ENCODE results near the gene GNAS. TPM values are rescaled to one million over a fixed set of nuclear protein-coding genes. Genes with fewer than 3 reads are reported as not detected.

The GNAS gene
- total and polyA plus RNA-seq, 4 donors, result 115 to 360 (median 277) TPM

GRCh38 chr20:58835231-58835630 lies 17.3 kb upstream of the GNAS start:
- H3K9ac ChIP-seq (ENCODE audit: low read depth in 1 of 2, low read length in 2 of 2), result no peak overlapping the region

DNA sequence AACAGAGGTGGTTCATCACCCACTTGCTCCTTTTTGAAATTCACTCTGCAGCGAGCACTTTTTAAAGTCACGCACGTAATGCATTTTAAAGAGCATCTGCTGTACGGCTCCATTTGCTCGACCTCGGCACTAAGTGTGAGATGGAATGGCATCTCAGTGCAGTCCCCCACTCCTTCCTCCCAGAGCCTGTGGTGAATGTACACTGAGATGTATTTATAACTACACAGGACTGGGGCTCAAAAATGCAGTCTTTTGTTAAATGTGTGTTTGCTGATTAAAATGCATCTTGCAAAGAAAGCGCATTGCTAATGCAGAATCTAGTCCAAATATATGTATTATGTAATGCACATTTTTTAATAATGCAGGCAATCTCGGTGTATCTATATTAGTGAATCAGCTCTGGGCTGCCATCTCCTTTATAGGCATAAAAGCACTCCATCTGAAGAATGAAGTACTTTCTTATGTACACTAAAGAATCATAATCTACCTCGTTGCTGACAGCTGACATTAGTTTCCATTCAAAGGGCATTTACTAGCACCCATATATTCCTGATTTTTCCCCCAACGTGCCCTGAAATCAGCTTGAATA lies 15.8 kb upstream of the GNAS start:
- DNase-seq (ENCODE audit: low spot score), result no peak
- Histone ChIP-seq H3K4me1 (ENCODE audit: control insufficient read depth in 4 of 4, insufficient read depth in 4 of 4, low read length in 3 of 4) (peaks cover 0 to 14% (median 0%) of the 10 kb centered on the region in 4 donors), H3K36me3 (ENCODE audit: control insufficient read depth in 4 of 4, insufficient read depth in 3 of 4, low read depth in 1 of 4, low read length in 3 of 4) (no peaks in the 10 kb centered on the region), H3K9ac (ENCODE audit: low read depth in 1 of 2, low read length in 2 of 2) (no peak overlapping the region), H3K27me3 (ENCODE audit: control insufficient read depth in 4 of 4, insufficient read depth in 4 of 4, low read length in 3 of 4) (peaks cover 0 to 3% (median 0%) of the 10 kb centered on the region in 4 donors), H3K27ac (ENCODE audit: low read depth in 1 of 2, low read length in 2 of 2) (no peak overlapping the region), H3K4me3 (ENCODE audit: low read depth in 1 of 3, low read length in 3 of 3) (no peak overlapping the region), H3K9me3 (ENCODE audit: control insufficient read depth in 4 of 4, low read length in 3 of 4) (no peaks in the 10 kb centered on the region)
- 84% methylated on average over 10 of the region's 10 CpGs for WGBS
- no peak for TF ChIP-seq YY1 (IDR thresholded peaks at IDR 0.05)
- TF ChIP-seq HNF4A (conservative IDR thresholded peaks at IDR 0.05), result no peak
- no peak for TF ChIP-seq TAF1 (conservative IDR thresholded peaks at IDR 0.05)
- TF ChIP-seq RXRA (IDR thresholded peaks at IDR 0.05), result no peak
- TF ChIP-seq, protein P1, sequence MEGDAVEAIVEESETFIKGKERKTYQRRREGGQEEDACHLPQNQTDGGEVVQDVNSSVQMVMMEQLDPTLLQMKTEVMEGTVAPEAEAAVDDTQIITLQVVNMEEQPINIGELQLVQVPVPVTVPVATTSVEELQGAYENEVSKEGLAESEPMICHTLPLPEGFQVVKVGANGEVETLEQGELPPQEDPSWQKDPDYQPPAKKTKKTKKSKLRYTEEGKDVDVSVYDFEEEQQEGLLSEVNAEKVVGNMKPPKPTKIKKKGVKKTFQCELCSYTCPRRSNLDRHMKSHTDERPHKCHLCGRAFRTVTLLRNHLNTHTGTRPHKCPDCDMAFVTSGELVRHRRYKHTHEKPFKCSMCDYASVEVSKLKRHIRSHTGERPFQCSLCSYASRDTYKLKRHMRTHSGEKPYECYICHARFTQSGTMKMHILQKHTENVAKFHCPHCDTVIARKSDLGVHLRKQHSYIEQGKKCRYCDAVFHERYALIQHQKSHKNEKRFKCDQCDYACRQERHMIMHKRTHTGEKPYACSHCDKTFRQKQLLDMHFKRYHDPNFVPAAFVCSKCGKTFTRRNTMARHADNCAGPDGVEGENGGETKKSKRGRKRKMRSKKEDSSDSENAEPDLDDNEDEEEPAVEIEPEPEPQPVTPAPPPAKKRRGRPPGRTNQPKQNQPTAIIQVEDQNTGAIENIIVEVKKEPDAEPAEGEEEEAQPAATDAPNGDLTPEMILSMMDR (IDR thresholded peaks at IDR 0.05; ENCODE audit: low read depth, low read length, missing input control), result no peak
- no peak for TF ChIP-seq ZBTB33 (IDR thresholded peaks at IDR 0.05)
- no peak for TF ChIP-seq GABPA (IDR thresholded peaks at IDR 0.05 in 1 of 2, conservative IDR thresholded peaks at IDR 0.05 in 1 of 2)

More at GRCh38 chr20:58835231-58835630, 17.3 kb upstream of the GNAS start:
- no peak for DNase-seq (ENCODE audit: low spot score)
- H3K36me3 ChIP-seq (ENCODE audit: control insufficient read depth in 4 of 4, insufficient read depth in 3 of 4, low read depth in 1 of 4, low read length in 3 of 4), result no peaks in the 10 kb centered on the region
- WGBS, result 81% methylated on average over 2 of the region's 2 CpGs
- peaks cover 0 to 3% (median 0%) of the 10 kb centered on the region in 4 donors for H3K27me3 ChIP-seq (ENCODE audit: control insufficient read depth in 4 of 4, insufficient read depth in 4 of 4, low read length in 3 of 4)
- H3K4me1 ChIP-seq (ENCODE audit: control insufficient read depth in 4 of 4, insufficient read depth in 4 of 4, low read length in 3 of 4), result peaks cover 0 to 8% (median 0%) of the 10 kb centered on the region in 4 donors
- TF ChIP-seq TAF1 (conservative IDR thresholded peaks at IDR 0.05) (no peak), ZBTB33 (IDR thresholded peaks at IDR 0.05) (no peak), ATF3 (IDR thresholded peaks at IDR 0.05) (no peak), HNF4A (conservative IDR thresholded peaks at IDR 0.05) (no peak), EGR1 (IDR thresholded peaks at IDR 0.05; ENCODE audit: low read depth in 2 of 2) (no peak)
- H3K27ac ChIP-seq (ENCODE audit: low read depth in 1 of 2, low read length in 2 of 2), result no peak overlapping the region
- no peaks in the 10 kb centered on the region for H3K9me3 ChIP-seq (ENCODE audit: control insufficient read depth in 4 of 4, low read length in 3 of 4)
- no peak overlapping the region for H3K4me3 ChIP-seq (ENCODE audit: low read depth in 1 of 3, low read length in 3 of 3)

GRCh38 chr20:58837717-58838116 lies 14.8 kb upstream of the GNAS start:
- no peak overlapping the region for H3K27ac ChIP-seq (ENCODE audit: low read depth in 1 of 2, low read length in 2 of 2)
- no peaks in the 10 kb centered on the region for H3K36me3 ChIP-seq (ENCODE audit: control insufficient read depth in 4 of 4, insufficient read depth in 3 of 4, low read depth in 1 of 4, low read length in 3 of 4)
- no peak overlapping the region for H3K9ac ChIP-seq (ENCODE audit: low read depth in 1 of 2, low read length in 2 of 2)
- 75% methylated on average over 1 of the region's 1 CpG for WGBS
- no peak for TF ChIP-seq RXRA (IDR thresholded peaks at IDR 0.05)
- no peak for TF ChIP-seq ZBTB33 (IDR thresholded peaks at IDR 0.05)
- no peak for TF ChIP-seq GABPA (IDR thresholded peaks at IDR 0.05 in 1 of 2, conservative IDR thresholded peaks at IDR 0.05 in 1 of 2)
- TF ChIP-seq ATF3 (IDR thresholded peaks at IDR 0.05), result no peak
- TF ChIP-seq NR2F2 (IDR thresholded peaks at IDR 0.05), result no peak
- no peak for TF ChIP-seq YY1 (IDR thresholded peaks at IDR 0.05)
- no peak for TF ChIP-seq HNF4A (conservative IDR thresholded peaks at IDR 0.05)
- no peak for TF ChIP-seq TAF1 (conservative IDR thresholded peaks at IDR 0.05)
- TF ChIP-seq SP1 (IDR thresholded peaks at IDR 0.05), result no peak
- peaks cover 0 to 3% (median 0%) of the 10 kb centered on the region in 4 donors for H3K27me3 ChIP-seq (ENCODE audit: control insufficient read depth in 4 of 4, insufficient read depth in 4 of 4, low read length in 3 of 4)
- peaks cover 0 to 14% (median 0%) of the 10 kb centered on the region in 4 donors for H3K4me1 ChIP-seq (ENCODE audit: control insufficient read depth in 4 of 4, insufficient read depth in 4 of 4, low read length in 3 of 4)
- no peak for DNase-seq (ENCODE audit: low spot score)
- no peak overlapping the region for H3K4me3 ChIP-seq (ENCODE audit: low read depth in 1 of 3, low read length in 3 of 3)
- no peaks in the 10 kb centered on the region for H3K9me3 ChIP-seq (ENCODE audit: control insufficient read depth in 4 of 4, low read length in 3 of 4)

All from liver (tissue), 9 donors.